DMS114 treated with DMSO at 0.1 percent for 48 hours (cell line): ENCODE measurements around the gene A4GALT.

Experiments
- DNase-seq: peaks from one replicate; lab custom pipeline; 2025; ENCODE audit not compliant: unreplicated experiment; lab: John Stamatoyannopoulos, UW

Gene A4GALT

DNA sequence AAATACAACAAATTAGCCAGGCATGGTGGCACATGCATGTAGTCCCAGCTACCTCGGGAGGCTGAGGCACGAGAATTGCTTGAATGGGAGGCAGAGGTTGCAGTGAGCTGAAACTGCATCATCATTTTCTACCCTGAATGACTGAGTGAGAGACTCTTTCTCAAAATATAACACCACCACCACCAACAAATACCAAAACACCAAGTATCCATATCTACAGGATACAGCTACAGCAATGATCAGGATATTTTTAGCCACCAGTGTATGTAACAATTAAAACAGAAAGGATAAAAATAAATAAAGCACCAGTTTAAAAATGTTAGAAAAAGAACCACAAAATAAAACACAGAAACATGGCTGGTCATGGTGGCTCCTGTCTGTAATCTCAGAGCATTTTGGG is 13.2 kb downstream of the A4GALT start:
- DNase-seq: no peak

DNA sequence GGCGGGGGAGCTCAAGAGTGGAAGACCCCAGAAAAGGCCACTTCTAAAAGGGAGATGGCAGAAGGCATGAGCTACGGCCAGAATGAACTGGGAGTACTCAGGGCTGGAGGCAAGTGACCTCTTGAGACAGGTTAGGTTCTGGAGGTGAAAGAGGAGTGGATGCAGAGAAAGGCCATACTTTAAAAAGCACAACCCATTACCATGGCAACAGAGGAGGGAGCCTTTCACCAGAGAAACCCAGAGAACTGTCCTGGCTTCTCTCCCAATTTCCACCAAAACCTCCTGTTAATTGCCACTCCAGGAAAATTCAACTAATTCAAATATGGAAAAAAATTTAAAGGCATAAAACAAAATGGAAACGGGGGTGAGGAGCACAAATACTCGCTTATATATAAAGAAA is 15.8 kb downstream of the A4GALT start:
- no peak for DNase-seq

DNA sequence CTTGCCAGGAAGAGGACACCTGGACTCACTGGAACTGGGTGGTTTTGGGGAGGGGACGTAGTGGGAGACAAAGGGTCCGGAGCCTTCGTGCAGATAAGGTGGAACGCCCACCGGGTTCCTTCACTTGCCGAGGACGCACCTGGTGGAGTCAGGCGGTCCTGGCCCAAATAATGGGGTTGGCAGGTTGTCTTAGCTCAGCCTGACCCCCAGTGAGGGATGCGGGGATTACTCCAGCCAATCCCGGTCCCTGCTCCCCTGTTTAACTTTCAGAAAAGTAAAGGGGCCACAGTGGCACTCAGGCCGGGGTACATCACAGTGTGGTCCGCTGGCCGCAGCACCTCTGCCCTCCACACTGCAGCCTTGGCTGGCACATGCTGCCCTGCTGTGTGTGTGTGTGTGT is 18.0 kb downstream of the A4GALT start:
- no peak for DNase-seq

DNA sequence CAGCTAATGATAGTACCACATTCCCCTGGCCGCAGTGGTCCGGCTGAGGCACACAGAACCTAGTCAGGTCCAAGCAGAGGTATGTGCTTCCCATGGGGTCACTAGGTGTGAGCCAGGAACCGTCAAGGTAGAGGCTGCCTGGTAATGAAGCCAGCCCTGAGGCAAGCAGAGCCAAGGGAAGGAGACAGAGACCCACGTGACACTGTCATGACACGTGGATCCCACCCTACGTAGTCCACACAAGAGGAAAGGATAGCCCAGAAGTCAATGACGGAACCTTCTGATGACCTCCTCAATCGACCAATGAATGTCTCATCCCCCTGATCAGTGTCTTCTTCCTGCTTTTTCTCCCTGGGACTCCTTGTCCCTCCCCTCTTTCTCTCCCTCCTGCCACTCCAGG is 19.0 kb downstream of the A4GALT start:
- DNase-seq: no peak

DNA sequence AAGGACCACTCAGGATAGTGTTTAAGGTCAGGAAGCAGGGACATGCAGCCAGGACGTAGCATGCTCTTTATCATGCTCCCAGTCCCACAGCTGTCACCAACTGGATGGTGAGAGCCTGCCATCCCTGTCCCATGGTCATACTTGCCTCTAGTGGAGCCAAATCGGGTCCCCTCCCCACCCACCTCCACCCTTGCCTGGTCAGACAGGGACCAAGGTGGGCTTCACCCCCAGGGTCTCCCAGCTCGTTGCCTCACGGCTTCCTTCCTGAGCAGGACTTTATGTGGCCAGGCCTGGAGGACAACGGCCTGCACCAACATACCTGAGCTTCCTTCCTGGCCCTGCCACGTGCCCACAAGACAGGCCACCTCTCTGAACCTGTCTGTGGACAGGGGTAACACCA is 19.8 kb downstream of the A4GALT start:
- DNase-seq: no peak

DNA sequence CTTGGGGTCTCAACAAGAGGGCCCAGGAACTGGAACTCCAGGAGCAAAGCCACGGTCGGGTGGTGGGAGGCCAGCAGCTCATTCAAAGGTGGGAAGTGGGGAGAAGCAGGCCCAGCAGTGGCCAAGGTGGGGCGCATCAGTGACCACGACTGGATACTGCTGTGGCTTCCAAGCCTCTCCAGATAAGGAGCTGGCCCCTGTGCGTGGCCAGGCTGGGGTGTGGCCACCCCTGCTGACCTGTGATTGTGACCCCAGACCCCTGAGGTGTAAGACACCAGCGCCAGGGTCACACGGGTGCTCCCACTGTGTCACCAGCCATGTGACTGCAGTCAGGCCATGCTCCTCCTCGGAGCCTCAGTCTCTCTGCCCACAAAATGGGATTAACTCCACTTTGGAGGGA is 20.3 kb downstream of the A4GALT start:
- no peak for DNase-seq

DNA sequence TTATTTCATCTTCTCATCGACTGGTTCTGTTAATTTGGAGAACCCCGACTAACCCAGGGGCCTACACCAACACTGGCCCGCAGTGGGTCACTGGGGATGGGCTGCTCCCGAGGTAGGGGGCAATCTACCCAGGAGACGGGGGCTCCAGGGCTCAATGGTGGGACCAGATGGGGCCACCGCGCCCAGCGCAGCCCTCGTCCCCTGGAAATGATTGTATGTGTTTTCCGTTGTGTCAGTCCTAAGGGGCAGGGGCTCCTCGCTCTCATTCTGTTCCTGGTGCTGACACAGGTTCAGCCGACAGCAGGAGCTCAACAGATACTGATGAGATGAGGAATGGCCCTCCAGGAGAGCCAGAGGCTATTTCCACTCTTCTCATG is 20.7 kb downstream of the A4GALT start:
- no peak for DNase-seq

DNA sequence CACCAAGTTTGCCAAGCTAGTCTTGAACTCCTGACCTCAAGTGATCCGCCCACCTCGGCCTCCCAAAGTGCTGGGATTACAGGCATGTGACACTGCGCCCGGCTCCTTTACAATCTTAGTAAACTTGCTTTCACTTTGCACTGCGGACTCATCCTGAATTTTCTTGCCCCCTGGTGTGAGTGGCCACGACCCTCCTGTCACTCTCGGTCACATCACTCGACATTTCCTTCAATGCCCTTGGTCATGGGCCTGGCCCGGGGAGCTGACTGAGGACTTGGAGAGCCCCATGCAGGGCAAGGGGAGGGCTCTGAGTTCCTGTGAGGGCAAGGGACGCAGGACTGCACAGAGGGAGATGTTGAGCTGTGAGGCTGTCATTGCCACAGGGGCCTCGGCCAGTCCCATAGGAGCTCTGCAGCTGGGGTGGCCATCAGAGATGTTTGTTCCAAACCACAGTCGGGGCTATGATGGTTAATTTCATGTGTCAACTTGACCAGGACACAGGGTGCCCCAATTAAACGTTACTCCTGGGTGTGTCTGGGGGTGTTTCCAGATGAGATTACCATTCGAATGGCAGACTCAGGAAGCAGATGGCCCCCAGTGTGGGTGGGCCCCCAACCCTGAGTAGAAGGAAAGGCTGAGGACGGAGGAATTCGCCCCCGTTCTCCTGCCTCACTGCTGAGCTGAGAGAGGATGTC is 21.2 kb downstream of the A4GALT start:
- DNase-seq: no peak

DNA sequence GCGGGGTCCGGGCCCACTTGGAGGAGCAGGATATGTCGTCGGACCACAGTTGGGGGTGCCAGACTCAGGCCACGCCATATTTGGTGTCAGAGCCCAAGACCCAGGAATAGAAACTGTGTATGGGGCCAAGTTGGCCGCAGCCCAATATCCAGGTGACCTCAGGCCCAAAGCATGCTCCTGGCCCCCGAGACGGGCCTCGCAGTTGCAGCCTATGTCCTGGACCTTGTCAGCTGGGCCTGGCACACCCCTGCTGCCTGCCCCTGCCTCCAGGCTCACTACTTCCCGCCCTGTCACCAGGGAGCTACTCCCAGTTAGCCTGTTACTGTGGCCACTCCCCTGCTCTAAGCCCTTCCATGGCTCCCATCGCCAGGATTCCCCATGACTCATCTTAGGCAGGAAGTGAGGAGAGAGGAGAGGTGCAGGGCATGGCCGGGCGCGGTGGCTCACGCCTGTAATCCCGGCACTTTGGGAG is 23.1 kb downstream of the A4GALT start:
- DNase-seq: no peak

DNA sequence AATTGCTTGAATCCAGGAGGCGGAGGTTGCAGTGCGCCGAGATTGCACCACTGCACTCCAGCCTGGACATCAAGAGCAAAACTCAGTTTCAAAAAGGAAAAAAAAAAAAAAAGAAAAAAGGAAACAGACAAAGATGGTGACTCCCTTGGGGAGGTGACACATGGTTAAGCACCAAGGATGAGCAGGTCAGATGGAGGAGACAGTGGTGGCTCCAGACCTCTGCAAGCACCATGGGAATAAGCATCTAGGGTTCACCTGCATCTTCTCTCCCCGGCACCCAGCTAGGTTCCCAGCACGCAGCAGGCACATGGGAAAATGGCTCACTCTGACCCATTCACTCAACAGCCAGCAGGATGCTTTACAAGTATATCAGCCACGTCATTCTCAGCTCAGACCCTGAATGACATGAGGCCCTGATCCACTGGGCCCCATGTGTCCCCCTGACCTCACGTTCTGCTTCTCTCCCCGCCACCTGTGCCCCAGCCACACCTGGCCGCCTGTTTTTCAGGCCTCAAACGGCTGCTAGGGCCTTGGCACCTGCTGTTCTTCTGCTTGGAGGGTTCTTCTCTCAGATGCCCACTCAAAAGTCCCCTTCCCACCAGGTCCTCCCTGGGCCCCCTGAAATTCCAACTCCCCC is 24.2 kb downstream of the A4GALT start:
- DNase-seq: no peak

DNA sequence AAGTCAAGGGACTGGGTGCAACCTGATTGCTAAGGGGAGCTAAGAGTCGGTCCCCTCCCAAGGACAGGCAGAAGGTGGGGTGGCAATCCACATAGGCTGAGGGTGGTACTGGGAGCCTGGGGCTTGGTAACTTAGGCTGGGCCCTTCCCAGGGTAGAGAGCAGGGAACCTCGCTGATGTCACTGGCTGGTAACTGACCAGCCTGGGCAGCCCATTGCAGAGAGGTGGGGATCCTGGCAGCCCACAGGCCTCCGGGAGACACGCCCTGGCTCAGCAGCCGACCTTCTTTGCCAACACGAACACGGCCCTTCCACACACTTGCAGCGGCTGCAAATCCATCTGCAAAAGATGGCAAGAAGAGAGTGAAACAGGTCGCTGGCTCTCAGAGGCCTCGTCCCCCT is 25.4 kb downstream of the A4GALT start:
- DNase-seq: no peak

DNA sequence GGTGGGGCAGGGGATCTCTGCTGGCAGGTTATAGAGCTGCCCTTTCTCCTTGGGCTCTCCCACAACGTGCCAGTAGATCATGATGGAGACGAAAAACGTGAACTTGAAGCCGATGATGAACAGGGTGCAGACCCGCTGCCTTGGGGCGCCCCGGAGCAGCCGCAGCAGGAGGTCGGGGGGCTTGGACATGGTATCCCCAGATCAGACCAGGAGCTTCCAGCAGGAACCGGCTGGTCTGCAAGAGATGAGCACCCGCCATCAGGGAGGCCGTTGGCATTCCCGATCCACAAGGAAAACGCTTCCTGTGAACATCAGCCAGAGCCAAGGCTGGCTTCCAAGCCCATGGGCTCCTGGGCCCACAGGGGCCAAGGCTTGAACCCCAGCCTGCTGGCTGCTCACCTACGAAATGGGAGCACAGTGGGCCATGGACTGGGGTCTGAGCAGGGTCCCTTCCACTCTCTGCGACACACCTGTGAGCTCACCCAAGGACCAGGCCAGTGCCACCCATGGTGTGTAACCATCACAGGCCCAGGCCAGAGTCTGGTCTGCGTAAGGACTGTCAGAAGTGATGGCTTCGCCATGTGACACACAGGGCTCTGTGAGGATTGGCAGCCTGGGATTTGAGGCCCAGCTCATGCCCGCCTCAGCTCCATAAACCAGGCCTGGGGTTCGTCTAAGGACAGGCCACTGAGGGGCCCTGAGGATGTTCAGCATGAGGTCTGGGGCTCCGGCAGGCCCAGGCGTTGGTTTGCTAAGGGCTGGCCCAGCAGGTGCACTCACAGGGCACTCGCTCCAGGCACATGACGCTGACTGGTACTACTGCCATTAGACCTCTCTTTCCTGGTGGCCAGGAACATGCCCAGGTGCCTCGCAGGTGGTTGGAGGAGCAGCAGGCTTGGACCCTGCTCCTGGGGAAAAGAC is 26.6 kb downstream of the A4GALT start:
- no peak for DNase-seq

DNA sequence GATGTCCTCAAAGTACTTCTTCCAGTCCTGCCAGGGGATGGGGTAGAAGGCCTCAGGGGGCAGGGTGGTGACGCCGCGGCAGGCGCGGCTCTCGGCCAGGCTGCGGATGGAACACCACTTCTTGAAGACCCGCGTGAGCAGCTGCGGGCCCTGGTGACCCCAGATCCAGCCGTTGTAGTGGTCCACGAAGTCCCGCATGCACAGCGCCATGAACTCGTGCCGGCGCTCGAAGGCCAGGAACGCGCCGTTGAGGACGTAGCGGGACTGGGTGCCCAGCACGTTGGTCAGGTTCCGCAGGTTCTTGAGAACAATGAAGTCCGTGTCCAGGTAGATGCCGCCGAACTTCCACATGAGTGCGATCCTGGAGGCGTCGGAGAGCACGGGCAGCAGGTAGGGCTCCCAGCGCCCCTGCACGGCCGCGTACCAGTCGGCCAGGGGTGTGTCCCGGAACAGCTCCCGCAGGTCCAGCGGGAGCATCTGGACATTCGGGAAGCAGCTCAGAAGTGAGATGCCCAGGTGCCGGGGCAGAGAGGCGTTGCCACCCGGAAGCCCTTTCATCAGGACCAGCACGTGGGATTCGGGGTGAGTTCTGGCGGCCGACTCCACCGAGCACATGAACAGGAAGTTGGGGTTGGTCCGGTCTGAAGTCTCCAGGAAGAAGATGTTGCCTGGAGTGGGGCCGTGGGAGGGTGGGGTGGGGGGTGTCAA is 27.5 kb downstream of the A4GALT start:
- DNase-seq: no peak

DNA sequence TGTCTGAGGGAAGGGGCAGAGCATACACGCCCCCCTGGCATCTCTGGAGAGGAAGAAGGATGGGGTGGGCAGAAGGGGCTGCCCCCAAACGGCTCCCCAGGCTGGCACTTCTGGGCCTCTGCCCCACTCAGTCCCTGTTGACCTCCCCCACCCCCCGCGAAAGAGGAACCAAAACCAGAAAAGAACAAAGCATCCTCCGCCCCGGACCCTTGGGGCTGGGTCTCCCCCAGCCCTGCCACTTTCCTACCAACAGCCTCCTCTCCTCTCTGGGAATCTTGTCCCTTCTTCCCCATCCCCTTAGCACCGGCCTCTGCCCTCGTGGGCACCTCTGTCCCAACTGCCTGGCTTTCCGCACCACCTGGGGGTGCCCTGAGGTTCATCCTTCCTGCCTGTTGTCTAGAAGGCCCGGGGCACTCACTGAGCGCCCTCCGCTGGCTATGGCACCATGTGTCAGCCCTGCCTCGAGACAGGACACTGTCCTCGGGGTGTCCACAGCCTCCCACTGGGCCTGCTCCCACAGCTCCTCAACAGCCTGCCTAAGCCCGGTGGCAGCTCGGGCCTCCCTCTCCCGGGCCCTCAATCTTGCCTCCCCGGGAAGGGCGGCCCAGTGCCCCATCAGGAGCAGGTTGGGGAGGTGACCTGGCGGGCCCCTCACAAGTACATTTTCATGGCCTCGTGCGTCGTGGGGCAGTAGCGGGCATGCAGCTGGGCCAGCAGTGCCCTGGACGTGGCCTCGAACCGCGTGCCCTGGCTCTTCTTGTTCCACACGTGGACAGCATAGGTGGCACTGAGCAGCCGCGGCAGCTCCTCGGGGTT is 28.2 kb downstream of the A4GALT start:
- no peak for DNase-seq

DNA sequence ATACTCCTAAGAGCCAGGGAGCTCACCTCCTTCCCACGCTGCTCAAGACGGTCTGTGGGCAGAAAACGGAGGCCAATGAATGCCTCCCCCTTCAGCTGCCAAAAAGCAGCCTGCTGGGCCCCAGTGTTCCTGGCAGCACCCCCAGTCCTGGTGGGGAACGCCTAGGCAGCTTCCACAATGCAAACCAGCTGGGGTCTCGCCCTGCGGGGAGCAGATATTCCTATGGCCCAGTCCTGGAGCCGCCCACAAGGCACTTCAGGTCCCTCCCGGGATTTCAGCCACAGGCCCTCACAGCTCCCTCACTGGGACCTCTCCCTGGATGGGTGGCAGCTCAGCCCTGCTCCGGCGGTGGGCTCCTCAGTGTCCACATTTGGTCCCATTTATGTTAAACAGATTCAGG is 29.2 kb downstream of the A4GALT start:
- DNase-seq: no peak

DNA sequence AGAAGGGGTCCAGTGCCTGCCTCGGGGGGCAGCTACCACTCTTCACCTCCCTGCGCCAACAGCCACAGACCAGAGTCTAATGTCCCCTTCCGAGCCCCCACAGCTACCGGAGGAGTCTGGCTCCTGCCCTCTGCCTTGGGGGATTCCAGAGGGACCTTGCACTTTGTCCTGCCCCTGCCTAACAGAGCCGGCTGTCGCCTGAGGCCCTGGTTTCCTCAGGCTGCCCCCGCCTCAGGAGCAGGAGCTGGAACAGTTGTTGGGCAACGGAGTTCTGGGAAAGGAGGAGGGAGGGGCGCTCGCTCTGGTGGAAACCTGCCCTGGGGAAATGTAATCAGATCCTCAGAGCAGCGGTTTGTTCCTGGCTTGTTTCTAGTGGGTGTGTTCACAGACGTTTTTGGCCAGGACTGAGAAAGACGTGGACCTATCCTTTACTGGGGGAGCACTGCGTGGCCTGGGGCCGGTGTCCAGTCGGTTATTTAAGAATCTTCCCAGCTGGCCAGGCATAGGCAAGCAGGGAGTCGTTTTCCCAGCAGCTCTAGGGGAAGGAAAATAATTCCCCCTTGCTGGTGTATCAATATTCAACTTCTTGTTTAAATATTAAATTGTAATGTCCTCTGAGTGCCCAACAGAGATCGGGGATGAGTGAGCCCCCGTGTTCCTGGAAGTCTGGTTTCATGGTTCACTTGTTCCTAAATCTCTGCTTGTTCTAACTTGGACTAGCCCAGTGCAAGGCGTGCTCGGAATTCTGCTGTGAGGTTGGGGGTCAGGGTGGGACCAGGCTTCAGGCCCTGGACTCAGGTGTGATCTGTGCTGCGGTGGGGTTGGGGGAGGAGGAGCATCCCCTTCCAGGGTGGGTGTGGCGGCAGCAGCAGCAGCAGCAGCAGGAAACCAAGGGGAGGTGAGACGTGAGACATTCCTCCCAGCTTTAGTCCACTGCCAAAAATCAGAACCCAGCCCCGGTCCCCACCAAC is 32.1 kb downstream of the A4GALT start:
- no peak for DNase-seq

DNA sequence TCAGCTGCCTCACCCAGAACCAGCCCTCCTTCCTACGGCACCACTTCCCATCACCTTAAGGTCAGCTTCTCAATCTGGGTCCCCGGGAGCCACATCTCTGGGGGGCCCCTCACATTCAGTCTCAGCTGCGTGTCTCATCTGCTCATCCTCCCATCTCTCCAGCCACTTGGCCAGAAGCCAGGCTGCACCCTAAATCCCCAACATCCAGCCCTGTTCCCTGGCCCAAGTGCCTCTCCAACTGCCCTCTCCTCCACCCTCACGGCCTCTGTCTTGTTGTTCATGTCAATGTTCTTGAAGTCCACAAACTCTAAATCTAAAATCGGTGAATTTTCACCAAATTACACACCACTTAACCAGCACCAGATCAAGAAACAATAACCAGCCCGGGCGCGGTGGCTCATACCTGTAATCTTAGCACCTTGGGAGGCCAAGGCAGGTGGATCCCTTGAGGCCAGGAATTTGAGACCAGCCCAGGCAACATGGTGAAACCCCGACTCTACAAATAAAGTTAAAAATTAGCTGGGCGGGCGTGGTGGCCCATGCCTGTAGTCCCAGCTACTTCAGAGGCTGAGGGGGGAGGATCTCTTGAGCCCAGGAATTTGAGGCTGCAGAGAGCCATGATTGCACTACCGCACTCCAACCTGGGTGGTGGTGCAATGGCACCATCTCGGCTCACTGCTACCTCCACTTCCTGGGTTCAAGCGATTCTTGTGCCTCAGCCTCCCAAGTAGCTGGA is 33.7 kb downstream of the A4GALT start:
- DNase-seq: no peak

DNA sequence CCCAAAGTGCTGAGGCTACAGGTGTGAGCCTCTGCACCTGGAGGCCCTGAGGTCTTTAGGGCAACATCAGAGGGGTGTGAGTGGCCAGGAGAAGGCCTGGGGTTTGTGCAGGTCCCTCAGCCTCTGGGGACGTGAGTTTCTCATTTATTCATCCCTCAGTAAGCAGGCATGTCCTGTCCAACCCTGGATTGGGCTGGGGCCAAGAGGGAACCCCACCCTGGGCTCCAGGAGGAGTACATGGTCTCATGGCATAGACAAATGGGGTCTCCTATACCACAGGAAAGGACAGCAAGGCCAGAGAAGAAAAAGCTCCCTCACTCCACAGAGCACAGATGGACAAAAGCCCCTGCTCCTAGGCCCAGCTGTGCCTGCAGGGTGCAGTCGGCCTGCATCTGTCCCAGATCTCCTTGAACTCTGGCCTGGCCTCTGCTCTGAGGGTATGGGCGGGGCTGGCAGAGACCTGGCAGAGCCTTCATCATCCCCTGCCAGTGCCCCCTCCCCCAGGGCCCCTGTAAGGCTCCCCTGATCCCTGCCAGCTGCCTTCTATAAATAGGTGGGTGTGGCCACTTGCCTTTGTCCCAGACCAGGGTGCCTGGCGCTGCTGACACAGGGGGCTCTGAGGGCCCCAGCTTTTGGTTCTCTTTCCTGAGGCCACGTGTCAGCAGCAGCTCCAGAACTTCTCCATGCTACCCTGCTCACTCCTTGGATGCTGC is 34.6 kb downstream of the A4GALT start:
- DNase-seq: no peak
